ENCODE data around the gene BAX. TPM values are rescaled to one million over a fixed set of nuclear protein-coding genes. Genes with fewer than 3 reads are reported as not detected.
"Not testable (repeated sequence)": the region's sequence is repeated elsewhere in the genome, so short reads cannot be mapped to it uniquely, and the experiment has no call there.

Gene BAX
- total RNA-seq, 4 donors from 2014 or later: 15.5 to 36.3 (median 31.1) TPM

GRCh38 chr19:48913114-48913889 lies 41.4 kb upstream of the BAX start:
- intact Hi-C loops (cut with DNase I; ENCODE audit: low total_unique reads): no loop called here
- WGBS, 2 donors: 93 to 94% methylated on average over 9 of the region's 9 CpGs
- TF ChIP-seq POLR2A (IDR thresholded peaks at IDR 0.05) (no peak), CTCF (IDR thresholded peaks at IDR 0.05) (no peak)
- H3K4me3 ChIP-seq (ENCODE audit: low read depth, poor library complexity, severe bottlenecking): no peak overlapping the region
- DNase-seq (ENCODE audit: low spot score in 2 of 2): no peak

- 93 to 95% methylated on average over 8 of the region's 8 CpGs for WGBS, 2 donors
- DNase-seq (ENCODE audit: low spot score in 2 of 2): no peak
- TF ChIP-seq CTCF (IDR thresholded peaks at IDR 0.05): no peak
- TF ChIP-seq POLR2A (IDR thresholded peaks at IDR 0.05): no peak
- H3K4me3 ChIP-seq (ENCODE audit: low read depth, poor library complexity, severe bottlenecking): no peak overlapping the region
- intact Hi-C loops (cut with DNase I; ENCODE audit: low total_unique reads): no loop called here
These were observed 40.5 kb upstream of the BAX start for GRCh38 chr19:48914181-48914580.

- WGBS, 2 donors: 85 to 86% methylated on average over 8 of the region's 8 CpGs
- DNase-seq (ENCODE audit: low spot score in 2 of 2): no peak
- TF ChIP-seq POLR2A (IDR thresholded peaks at IDR 0.05) (no peak), CTCF (IDR thresholded peaks at IDR 0.05) (no peak)
- no peak overlapping the region for H3K4me3 ChIP-seq (ENCODE audit: low read depth, poor library complexity, severe bottlenecking)
- intact Hi-C loops (cut with DNase I; ENCODE audit: low total_unique reads): no loop called here
These were observed 38.9 kb upstream of the BAX start for GRCh38 chr19:48915757-48916156.

- 83 to 85% methylated on average over 6 of the region's 6 CpGs for WGBS, 2 donors
- no peak for DNase-seq (ENCODE audit: low spot score in 2 of 2)
- intact Hi-C loops (cut with DNase I; ENCODE audit: low total_unique reads): no loop called here
- no peak overlapping the region for H3K4me3 ChIP-seq (ENCODE audit: low read depth, poor library complexity, severe bottlenecking)
- TF ChIP-seq CTCF (IDR thresholded peaks at IDR 0.05): no peak
- no peak for TF ChIP-seq POLR2A (IDR thresholded peaks at IDR 0.05)
These were observed 36.6 kb upstream of the BAX start for GRCh38 chr19:48918071-48918470.

- TF ChIP-seq CTCF (IDR thresholded peaks at IDR 0.05) (no peak), POLR2A (IDR thresholded peaks at IDR 0.05) (no peak)
- no peak overlapping the region for H3K4me3 ChIP-seq (ENCODE audit: low read depth, poor library complexity, severe bottlenecking)
- no peak for DNase-seq (ENCODE audit: low spot score in 2 of 2)
- intact Hi-C loops (cut with DNase I; ENCODE audit: low total_unique reads): no loop called here
- 88 to 92% methylated on average over 18 of the region's 18 CpGs for WGBS, 2 donors
These were observed 35.9 kb upstream of the BAX start for GRCh38 chr19:48918801-48919247.

- DNase-seq (ENCODE audit: low spot score in 2 of 2); H3K4me3 ChIP-seq (ENCODE audit: low read depth, poor library complexity, severe bottlenecking); intact Hi-C loops (cut with DNase I; ENCODE audit: low total_unique reads): not testable (repeated sequence)
- WGBS, 2 donors: 95 to 97% methylated on average over 8 of the region's 8 CpGs
These were observed 35.4 kb upstream of the BAX start for GRCh38 chr19:48919271-48919670.
